Measurements from ENCODE around the gene CRYBG2. TPM values are rescaled to one million over a fixed set of nuclear protein-coding genes. Genes with fewer than 3 reads are reported as not detected.

The CRYBG2 gene
- total and polyA plus RNA-seq, 10 of the 15 experiments (the other 5 are each of a cell fraction or from before 2014, with no cell fraction given), result 0.03 to 1.2 (median 0.11) TPM; not detected in 4

DNA sequence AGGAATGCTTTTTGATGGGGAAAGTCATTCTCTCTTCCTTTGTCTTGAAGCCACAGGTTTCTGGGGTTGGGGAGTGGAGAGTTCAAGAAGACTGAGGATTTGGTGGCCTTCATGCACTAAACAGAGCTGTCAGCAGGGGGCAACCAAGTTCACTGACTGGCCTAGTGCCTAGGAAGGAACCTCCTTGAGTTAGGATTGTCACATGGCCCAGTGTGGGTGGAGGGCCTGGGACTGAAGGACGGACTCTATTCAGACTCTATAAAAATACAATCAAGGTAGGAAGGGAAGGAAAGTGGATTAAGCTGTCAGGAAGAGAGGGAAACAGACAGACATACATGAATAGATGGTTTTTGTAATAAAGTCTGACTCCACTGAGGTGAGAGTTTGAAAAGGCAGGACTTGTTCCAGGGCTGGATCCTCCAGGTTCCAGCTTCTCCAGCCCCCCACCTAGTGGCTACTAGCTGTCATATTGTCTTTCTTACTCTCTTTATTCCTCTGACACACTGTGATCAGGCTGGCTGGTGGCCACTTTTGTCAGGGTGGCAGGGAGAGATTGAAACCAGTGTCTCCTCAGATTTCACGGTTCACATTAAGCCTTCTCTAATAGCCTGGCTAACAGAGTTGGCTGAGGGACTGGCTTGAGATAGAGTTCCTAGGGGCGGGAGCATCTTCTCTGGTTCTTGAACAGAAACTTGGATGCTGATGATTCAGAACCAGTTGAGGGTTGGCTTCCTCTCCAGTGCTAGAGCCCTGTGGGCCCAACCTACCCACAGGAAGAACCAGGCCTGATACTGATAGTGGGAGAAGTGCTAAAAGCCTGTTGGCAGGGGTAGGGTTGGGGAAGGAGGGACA, 78.1 kb downstream of the CRYBG2 start (continued):
- TF ChIP-seq, protein P1, sequence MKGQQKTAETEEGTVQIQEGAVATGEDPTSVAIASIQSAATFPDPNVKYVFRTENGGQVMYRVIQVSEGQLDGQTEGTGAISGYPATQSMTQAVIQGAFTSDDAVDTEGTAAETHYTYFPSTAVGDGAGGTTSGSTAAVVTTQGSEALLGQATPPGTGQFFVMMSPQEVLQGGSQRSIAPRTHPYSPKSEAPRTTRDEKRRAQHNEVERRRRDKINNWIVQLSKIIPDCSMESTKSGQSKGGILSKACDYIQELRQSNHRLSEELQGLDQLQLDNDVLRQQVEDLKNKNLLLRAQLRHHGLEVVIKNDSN (IDR thresholded peaks at IDR 0.05; ENCODE audit: borderline replicate concordance, extremely low read length, insufficient read depth, low read depth, low read length), result peak; percentile 65
- peak; percentile 28; the same call in 1 of the 2 replicates for TF ChIP-seq DPF2 (IDR thresholded peaks at IDR 0.05)
- TF ChIP-seq PAX5 (IDR thresholded peaks at IDR 0.05; ENCODE audit: borderline replicate concordance, low read depth, low read length), result no peak
- TF ChIP-seq ZNF622 (IDR thresholded peaks at IDR 0.05), result no peak
- TF ChIP-seq, protein P2, sequence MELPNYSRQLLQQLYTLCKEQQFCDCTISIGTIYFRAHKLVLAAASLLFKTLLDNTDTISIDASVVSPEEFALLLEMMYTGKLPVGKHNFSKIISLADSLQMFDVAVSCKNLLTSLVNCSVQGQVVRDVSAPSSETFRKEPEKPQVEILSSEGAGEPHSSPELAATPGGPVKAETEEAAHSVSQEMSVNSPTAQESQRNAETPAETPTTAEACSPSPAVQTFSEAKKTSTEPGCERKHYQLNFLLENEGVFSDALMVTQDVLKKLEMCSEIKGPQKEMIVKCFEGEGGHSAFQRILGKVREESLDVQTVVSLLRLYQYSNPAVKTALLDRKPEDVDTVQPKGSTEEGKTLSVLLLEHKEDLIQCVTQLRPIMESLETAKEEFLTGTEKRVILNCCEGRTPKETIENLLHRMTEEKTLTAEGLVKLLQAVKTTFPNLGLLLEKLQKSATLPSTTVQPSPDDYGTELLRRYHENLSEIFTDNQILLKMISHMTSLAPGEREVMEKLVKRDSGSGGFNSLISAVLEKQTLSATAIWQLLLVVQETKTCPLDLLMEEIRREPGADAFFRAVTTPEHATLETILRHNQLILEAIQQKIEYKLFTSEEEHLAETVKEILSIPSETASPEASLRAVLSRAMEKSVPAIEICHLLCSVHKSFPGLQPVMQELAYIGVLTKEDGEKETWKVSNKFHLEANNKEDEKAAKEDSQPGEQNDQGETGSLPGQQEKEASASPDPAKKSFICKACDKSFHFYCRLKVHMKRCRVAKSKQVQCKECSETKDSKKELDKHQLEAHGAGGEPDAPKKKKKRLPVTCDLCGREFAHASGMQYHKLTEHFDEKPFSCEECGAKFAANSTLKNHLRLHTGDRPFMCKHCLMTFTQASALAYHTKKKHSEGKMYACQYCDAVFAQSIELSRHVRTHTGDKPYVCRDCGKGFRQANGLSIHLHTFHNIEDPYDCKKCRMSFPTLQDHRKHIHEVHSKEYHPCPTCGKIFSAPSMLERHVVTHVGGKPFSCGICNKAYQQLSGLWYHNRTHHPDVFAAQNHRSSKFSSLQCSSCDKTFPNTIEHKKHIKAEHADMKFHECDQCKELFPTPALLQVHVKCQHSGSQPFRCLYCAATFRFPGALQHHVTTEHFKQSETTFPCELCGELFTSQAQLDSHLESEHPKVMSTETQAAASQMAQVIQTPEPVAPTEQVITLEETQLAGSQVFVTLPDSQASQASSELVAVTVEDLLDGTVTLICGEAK (IDR thresholded peaks at IDR 0.05; ENCODE audit: borderline replicate concordance), result no peak
- TF ChIP-seq, protein P3, sequence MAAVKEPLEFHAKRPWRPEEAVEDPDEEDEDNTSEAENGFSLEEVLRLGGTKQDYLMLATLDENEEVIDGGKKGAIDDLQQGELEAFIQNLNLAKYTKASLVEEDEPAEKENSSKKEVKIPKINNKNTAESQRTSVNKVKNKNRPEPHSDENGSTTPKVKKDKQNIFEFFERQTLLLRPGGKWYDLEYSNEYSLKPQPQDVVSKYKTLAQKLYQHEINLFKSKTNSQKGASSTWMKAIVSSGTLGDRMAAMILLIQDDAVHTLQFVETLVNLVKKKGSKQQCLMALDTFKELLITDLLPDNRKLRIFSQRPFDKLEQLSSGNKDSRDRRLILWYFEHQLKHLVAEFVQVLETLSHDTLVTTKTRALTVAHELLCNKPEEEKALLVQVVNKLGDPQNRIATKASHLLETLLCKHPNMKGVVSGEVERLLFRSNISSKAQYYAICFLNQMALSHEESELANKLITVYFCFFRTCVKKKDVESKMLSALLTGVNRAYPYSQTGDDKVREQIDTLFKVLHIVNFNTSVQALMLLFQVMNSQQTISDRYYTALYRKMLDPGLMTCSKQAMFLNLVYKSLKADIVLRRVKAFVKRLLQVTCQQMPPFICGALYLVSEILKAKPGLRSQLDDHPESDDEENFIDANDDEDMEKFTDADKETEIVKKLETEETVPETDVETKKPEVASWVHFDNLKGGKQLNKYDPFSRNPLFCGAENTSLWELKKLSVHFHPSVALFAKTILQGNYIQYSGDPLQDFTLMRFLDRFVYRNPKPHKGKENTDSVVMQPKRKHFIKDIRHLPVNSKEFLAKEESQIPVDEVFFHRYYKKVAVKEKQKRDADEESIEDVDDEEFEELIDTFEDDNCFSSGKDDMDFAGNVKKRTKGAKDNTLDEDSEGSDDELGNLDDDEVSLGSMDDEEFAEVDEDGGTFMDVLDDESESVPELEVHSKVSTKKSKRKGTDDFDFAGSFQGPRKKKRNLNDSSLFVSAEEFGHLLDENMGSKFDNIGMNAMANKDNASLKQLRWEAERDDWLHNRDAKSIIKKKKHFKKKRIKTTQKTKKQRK (IDR thresholded peaks at IDR 0.05; ENCODE audit: low read depth, low read length), result no peak
- no peak for TF ChIP-seq HDAC2 (IDR thresholded peaks at IDR 0.05)
- TF ChIP-seq, protein P4, sequence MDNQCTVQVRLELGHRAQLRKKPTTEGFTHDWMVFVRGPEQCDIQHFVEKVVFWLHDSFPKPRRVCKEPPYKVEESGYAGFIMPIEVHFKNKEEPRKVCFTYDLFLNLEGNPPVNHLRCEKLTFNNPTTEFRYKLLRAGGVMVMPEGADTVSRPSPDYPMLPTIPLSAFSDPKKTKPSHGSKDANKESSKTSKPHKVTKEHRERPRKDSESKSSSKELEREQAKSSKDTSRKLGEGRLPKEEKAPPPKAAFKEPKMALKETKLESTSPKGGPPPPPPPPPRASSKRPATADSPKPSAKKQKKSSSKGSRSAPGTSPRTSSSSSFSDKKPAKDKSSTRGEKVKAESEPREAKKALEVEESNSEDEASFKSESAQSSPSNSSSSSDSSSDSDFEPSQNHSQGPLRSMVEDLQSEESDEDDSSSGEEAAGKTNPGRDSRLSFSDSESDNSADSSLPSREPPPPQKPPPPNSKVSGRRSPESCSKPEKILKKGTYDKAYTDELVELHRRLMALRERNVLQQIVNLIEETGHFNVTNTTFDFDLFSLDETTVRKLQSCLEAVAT (IDR thresholded peaks at IDR 0.05), result no peak
- TF ChIP-seq ESRRA (IDR thresholded peaks at IDR 0.05; ENCODE audit: low read length), result no peak
- TF ChIP-seq CREM (IDR thresholded peaks at IDR 0.05; ENCODE audit: low read depth), result no peak
- TF ChIP-seq PAX8 (IDR thresholded peaks at IDR 0.05), result no peak
- no peak for TF ChIP-seq POLR2AphosphoS2 (IDR thresholded peaks at IDR 0.05; ENCODE audit: low read depth, low read length)
- peak; percentile 60; the same call in 1 of the 2 replicates for TF ChIP-seq YY1 (IDR thresholded peaks at IDR 0.05; ENCODE audit: low read depth, low read length)
- no peak for TF ChIP-seq ZSCAN29 (IDR thresholded peaks at IDR 0.05)
- no peak for TF ChIP-seq NRF1 (conservative IDR thresholded peaks at IDR 0.05; ENCODE audit: low read depth, low read length)
- TF ChIP-seq SIN3A (IDR thresholded peaks at IDR 0.05; ENCODE audit: low read depth, low read length), result no peak
- no peak for TF ChIP-seq NFYA (IDR thresholded peaks at IDR 0.05; ENCODE audit: borderline replicate concordance, low read depth, low read length)
- no peak for TF ChIP-seq MYC (IDR thresholded peaks at IDR 0.05; ENCODE audit: insufficient read depth, insufficient read length, insufficient replicate concordance, low read length, severe bottlenecking)
- TF ChIP-seq, protein P5, sequence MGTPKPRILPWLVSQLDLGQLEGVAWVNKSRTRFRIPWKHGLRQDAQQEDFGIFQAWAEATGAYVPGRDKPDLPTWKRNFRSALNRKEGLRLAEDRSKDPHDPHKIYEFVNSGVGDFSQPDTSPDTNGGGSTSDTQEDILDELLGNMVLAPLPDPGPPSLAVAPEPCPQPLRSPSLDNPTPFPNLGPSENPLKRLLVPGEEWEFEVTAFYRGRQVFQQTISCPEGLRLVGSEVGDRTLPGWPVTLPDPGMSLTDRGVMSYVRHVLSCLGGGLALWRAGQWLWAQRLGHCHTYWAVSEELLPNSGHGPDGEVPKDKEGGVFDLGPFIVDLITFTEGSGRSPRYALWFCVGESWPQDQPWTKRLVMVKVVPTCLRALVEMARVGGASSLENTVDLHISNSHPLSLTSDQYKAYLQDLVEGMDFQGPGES (IDR thresholded peaks at IDR 0.05), result no peak

All from GM12878 (cell line).